NCI-H1930 (cell line): ENCODE measurements around the gene BLOC1S2.
"Not testable (repeated sequence)": the region's sequence is repeated elsewhere in the genome, so short reads cannot be mapped to it uniquely, and the experiment has no call there.

Experiments
- DNase-seq, 2 experiments: peaks; one replicate each; lab custom pipeline; 2025; lab: John Stamatoyannopoulos, UW

Gene BLOC1S2

GRCh38 chr10:100291356-100291755 is 4.9 kb upstream of the BLOC1S2 start:
- DNase-seq = no peak

GRCh38 chr10:100289641-100290040 is 3.2 kb upstream of the BLOC1S2 start:
- DNase-seq = no peak

GRCh38 chr10:100288196-100288595 is 1.7 kb upstream of the BLOC1S2 start:
- DNase-seq = no peak

GRCh38 chr10:100287756-100288155 is 1.3 kb upstream of the BLOC1S2 start:
- no peak for DNase-seq

GRCh38 chr10:100285326-100285725 is 1.2 kb downstream of the BLOC1S2 start:
- not testable (repeated sequence) for DNase-seq

GRCh38 chr10:100282907-100283306 is 3.6 kb downstream of the BLOC1S2 start:
- DNase-seq = no peak

- DNase-seq = not testable (repeated sequence)
Measured at GRCh38 chr10:100276971-100277370, 9.5 kb downstream of the BLOC1S2 start.

- DNase-seq = peak; percentile 46 to 51
Measured at GRCh38 chr10:100267239-100268104, 19.0 kb downstream of the BLOC1S2 start, which contains the start of gene CWF19L1. Gene CWF19L1 (minus strand): TSS chr10:100267638. CDS start chr10:100267593, 45 bp downstream.

GRCh38 chr10:100265821-100266485 is 20.5 kb downstream of the BLOC1S2 start:
- DNase-seq = no peak

GRCh38 chr10:100254191-100254590 is 32.3 kb downstream of the BLOC1S2 start:
- DNase-seq = no peak

GRCh38 chr10:100253041-100253440 is 33.4 kb downstream of the BLOC1S2 start:
- DNase-seq = no peak

- no peak for DNase-seq
Measured at GRCh38 chr10:100248820-100249219, 37.7 kb downstream of the BLOC1S2 start.

- no peak for DNase-seq
Measured at GRCh38 chr10:100245484-100246220, 40.8 kb downstream of the BLOC1S2 start.

GRCh38 chr10:100239851-100240250 is 46.6 kb downstream of the BLOC1S2 start:
- DNase-seq = no peak

- no peak for DNase-seq
Measured at GRCh38 chr10:100238429-100238828, 48.1 kb downstream of the BLOC1S2 start.

- no peak for DNase-seq
Measured at GRCh38 chr10:100232101-100232500, 54.4 kb downstream of the BLOC1S2 start.

- DNase-seq = no peak
Measured at GRCh38 chr10:100229819-100230422, 56.6 kb downstream of the BLOC1S2 start.

- DNase-seq = no peak
Measured at GRCh38 chr10:100223879-100224278, 62.6 kb downstream of the BLOC1S2 start.
